GM18519 (cell line): Measurements from ENCODE around the gene CD164L2.

Source experiments
- ATAC-seq: cut with Tn5 transposase; IDR thresholded peaks from one replicate; pipeline ENCODE4 v1.9.1; 2021; ENCODE audit warnings: mild to moderate bottlenecking, moderate library complexity; ENCODE audit not compliant: unreplicated experiment, low FRiP score

CD164L2 gene

DNA sequence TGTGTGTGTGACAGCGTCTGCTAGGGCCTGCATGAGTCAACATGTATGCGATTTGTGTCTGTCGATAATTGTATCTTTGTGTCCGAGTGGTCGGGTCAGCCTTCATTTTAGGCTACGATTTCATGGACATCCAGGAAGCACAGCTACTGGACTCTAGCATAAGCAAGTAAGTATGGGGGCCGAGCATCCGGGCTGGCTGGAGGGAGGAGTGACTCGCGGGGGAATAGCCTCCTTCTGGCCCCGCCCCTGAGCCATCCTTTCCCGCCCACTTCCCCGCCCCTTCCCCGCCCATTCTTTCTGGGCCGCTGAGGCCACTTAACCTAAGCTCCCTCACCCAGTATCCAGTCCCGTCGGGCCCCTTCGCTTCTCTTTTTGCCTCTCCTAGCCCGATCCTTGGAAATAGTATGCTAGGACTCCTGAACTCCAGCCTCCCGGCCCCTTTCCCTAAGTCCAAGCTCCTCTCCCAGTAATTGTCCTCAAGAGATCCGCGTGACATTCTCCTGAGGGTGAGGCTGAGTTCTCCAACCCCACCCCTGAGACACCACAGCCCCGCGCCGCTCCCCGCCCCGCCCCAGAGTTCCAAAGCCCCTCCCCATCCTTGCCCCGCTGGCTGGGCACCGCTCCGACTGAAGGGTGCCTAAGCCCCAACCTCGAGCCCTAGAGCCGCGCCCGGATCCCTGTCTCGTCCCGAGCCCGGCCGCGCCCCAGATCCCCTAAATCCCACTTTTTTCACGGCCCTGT lies 17.6 kb downstream of the CD164L2 start:
- no peak for ATAC-seq

DNA sequence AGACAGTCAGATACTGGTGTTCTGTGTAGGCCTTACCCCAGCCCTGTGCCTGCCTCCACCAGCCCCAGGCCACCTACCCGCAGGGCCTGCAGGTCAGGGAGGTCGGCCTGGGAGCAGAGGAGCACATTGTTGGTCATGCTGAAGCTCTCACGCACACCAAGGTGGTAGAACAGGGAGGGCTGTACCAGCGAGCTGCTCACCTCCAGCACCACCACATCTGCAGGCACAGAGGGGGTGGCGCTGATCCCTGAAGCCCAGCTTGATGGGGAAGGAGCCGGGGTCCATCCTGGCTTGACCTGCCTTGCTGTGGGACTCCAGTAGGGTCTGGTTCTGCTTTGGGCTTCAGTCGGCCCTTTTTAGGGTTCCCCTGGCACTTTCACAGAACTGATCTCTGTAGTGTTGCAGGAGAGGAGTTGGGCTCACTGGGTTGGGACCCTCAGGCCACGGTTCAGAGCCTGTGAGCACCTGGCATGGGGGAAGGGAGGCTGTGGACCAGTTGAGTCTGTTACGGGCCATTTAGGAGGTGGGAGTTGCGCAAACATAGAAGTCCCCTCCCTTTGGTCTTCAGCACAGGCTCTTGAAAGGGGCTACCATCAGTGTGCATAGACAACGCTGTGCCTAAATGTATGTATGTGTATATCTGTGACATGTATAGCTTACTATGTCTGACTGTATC lies 18.3 kb downstream of the CD164L2 start:
- no peak for ATAC-seq

DNA sequence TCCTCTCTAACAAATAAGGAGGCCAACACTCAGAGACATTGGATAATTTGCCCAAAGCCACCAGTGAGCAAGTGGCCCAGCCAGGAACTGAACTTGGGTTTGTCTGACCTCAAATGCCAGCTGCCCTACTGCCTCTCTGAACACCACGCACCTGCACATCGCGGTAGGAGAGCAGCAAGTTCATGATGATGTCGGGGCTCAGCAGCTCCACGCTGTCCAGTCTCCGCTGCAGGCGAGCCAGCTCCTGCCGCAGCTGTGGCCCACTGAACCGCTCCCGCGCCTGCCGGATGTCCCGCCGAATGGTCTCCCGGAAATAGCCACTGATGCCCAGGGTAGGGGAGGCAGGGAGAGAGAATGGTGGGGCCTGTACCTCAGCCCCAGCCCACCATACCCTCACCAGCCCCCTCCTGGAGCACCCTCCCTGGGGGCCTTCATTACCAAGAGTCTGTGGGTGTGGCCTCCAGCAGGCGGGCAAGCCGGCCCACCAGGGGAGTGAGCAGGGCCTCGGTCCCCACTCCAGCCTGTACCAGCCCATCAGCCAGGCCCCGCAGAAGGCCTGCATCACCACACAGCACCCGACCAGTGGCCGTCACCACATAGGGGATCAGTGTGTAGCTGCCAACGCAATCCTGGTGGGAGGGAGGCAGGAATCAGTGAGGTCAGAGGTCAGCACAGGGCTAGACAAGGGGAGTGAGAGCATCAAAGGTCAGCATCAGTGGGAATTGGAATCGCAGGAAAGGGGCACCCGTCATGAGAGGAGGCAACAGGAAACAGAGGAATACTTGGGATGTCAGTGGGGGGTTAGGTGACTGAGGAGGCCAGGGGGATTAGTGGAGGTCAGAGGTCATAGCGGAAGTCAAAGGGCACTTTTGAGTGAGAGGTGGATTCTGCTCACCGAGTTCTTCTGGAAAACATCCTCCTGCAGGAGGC lies 19.1 kb downstream of the CD164L2 start:
- no peak for ATAC-seq

DNA sequence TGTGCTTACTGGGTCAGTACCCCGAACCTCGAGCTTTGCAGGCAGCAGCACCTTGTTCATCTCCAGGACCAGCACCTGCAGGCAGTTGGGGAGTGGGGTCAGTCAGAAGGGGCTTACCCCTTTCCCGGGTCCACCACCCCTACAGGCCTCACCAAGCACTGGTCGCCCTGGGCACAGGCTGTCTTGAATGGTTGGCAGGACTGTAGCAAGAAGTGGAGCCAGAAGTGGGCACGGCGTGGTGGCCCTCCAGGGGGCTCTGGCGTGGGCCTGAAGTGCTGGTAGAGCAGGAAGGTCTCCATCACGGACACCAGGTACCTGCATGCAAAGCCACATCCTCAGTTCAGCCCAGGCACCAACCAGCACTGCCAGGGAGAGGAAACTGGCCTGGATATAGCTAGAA lies 21.6 kb downstream of the CD164L2 start:
- ATAC-seq, result no peak

DNA sequence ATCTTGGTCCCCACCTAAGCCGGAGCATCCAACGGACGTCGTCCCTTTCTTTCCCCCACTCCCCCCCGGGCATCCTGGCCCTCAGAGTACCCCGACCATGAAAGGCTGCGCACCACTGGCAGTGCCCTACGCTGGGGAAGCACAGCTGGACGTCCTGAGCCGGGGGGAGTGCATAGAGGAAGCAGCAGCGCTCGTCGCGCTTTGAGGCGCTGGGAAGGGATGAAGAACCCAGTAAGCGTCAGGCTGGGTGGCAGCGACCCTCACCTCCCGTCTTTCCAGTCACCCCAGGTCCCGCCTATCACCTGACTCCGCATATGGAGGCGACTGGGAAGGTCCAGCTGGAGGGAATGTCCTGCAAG lies 22.1 kb downstream of the CD164L2 start:
- ATAC-seq, result no peak

DNA sequence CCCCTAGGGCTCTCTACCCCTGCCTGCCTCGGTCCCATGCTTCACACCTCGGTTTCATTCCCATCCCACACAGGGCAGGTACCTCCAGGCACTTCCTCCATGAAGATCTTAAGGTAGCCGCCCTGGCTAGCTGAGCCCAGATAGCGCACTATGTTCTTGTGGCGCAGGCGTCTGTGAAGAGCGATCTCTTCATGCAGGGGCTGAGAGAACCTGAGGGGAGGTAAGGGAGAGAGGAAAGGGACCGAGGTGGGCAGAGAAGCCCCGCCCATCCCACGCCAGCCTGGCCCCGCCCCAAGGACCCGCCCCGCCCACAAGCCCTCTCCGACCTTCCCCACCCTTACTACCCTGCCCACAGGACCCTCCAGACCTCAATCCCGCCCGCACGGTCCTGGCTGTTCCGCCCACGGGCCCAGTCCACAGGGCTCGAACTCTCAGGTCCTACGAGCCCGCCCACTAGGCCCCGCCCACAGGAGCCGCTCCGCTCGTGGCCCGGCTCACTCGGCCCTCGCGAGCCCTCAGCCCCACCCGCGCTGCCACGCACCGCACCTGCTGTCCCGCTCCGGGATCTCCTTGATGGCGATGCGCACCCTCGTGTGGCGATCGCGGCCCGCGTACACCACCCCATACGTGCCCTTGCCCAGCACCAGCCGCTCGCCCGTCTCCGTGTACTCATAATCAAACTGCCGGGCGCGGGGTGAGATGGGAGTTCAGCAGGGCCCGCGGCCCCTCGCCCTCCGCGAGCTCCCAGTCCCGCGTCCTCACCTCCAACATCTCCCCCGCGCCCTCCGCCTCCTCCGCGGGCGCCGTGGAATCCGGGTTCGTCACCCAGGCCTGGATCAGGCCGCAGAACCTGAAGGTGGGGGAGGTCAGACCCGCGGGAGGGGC lies 22.7 kb downstream of the CD164L2 start:
- ATAC-seq, result no peak

DNA sequence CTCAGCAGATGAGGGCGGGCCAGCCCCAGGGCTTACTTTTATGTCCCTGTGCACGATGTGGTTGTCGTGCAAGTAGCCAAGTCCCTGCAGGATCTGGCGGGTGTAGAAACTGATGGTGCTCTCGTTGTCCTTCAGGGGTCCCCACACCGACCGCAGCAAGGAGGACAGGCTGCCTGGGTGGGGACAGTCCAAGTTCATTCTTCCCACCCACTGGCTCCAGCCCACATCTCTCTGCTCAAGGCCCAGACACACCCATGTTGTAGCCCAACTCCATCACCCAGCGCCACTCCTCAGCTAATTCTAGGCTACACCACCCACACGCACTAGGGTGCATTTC lies 23.3 kb downstream of the CD164L2 start:
- ATAC-seq, result no peak

DNA sequence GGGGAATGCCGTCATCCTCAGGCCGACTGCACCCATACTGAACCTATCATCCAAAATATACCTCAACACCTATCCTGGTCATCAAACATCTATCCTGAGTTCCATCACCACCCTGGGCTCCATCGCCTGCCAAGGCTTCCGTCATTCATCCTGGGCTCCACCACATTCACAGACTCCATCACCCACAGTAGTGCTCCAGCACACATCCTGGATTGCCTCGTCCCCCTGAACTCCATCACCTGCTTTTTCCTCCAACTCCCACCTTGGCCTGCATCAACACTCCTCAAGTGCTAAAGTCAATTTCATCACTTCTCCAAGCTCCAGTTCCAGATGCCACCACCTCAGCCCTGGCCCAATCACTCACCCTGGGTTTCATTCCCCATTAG lies 24.2 kb downstream of the CD164L2 start:
- no peak for ATAC-seq

DNA sequence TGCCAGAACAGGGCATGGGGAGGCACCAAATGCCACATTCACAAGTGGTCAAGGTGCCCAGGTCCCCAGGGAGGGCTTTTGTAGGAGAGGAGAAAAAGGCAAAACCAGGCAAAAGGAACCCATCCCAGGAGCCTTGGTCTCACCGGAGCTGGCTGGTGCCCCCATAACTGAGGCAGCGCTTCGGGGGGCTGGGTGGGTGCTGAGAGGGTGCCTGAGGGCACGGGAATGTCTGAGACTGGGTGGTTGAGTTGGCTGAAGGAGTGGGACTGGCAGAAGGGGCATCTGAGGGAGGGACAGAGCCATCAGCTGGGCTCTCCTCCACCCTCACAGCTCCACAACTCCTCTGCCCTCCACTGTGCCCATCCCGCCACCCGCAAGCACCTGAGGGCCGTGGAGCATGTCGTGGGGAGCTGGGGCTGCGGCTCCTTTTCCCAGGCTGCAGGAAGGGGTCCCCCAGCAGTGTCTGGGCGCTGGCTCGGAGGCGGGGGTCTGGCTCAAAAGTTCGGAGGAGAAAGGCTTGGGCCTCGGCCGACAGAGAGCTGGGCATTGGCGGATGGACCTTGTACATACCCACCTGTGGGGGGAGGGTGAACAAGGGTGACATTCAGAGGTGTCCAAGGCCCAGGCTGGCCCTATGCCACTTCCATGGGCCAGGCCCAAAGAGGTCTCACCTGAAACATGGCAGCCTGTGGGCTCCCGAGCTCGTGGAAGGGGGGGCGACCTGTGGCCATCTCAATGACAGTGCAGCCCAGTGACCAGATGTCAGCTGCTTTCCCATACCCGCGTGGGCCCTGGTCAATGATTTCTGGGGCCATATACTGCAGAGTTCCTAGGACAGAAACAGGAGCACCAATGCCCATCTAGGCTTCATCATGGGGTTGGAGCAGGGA lies 24.9 kb downstream of the CD164L2 start:
- ATAC-seq, result no peak

DNA sequence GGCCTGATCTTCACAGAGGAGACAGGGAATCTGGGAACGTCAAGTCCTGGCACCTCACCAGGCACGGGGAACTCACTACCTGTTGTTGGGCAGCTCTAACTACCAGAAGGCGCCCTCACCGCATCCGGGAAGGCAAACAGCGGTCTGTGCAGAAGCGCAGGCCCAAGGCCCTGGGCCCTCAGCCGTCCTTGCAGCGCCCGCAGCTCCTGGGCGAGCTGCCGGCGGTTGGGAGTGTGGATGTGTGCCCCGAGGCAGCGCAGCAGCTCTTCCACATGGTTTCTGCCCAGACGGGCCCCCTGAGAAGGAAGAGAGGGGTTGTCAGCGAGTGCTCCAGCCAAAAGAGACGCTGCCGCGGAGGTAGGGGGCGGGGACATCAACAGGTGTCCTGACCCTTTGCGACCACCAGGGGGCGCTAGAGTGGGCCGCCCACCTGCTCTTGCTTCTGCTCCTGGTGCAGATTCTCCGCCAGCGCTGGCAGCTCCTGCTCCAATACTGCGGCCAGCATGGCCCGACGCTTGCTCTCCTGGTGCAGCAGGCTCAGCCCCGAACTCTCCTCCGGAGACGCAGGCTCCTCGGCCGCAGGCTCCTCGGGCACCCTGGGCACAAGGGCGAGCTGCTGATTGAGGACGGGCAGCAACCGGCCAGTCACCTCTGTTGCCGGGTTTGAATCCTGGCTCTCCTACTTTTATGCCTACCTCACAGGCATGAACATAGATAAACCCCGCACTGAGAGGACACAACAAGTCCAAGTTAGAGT lies 25.7 kb downstream of the CD164L2 start:
- ATAC-seq, result no peak

DNA sequence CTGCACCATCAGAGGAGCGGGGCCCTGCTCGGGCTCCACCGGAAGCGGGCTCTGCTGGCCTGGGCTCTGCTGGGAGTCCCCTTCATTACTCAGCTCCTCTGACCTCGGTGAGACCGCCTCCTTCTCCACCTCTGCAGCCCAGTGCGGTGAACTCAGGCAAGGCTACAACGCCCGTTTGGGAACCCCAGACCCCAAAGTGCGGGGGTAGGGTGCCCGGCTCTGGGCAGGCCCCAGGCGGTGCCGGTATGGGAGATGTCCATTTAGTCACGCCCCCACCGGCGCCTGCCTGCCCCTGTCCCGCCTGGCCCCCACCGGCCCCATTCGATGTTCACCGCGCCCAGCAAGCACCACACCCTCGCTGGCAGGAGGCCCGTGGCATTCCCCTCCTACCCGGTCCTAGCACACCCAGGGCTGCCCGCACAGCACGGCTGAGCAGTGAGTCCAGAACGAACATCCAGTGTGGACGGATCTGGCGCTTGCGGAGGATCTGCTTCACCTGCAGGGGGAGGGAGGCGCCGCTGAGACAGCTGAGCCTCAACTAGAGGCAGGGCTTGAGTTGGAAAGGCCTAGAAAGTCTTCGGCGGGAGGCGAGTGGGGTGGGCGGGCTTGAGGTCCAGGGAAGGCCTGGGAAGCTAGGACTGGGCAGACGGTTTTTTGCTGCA lies 26.4 kb downstream of the CD164L2 start:
- ATAC-seq, result no peak

DNA sequence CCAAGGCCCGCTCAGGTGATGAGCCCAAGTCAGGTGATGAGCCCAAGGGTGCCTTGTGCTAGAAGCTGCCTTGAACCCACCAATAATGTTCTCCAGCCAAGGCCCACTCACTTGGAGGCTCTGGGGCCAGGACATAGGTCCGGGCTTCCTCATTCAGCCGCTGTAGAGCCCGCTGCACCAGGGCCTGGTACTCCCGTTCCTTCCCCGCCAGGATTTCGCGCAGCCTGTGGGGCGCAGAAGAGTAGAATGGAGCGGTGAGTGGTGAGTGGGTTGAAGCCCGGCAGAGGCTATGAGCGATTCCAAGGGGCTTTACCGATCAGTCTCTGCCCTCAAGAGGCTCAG lies 26.9 kb downstream of the CD164L2 start:
- ATAC-seq, result no peak

DNA sequence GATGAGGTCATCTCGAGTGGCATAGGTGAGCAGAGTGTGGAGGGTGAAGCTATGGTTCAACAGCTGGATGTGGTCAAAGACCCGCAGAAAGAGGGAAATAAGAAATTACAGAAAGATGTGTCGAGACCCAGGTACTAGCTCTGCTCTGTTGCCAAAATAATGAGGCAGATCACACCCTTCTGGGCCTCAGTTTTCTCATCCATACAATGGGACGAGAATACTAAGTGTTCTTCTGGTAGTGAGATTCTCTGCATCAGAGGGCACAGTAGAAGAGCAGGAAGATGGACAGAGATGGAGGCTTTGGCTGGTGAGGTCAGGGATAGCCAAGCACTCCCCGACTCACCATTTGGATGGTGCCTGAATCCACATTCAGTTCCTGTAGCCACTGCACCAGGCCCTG lies 27.4 kb downstream of the CD164L2 start:
- no peak for ATAC-seq

DNA sequence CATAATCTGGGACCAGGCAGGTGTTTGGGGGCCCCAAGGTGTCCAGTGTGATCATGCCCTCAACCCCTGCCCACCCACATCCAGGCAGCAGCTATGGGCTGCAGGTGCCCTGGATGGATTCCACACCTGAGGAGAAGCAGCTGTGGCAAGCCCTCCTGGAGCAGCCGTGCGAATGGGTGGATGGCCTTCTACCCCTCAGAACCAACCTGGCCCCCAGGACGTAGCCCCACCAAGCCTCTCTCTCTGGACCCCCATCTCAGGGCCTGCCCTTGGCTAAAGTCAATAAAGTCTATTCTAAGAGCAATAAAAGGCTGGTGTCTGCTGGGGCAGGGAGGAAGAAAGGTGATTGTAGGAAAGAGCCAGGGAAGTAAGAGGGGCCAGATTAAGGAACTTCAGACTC lies 29.5 kb downstream of the CD164L2 start:
- ATAC-seq, result no peak

DNA sequence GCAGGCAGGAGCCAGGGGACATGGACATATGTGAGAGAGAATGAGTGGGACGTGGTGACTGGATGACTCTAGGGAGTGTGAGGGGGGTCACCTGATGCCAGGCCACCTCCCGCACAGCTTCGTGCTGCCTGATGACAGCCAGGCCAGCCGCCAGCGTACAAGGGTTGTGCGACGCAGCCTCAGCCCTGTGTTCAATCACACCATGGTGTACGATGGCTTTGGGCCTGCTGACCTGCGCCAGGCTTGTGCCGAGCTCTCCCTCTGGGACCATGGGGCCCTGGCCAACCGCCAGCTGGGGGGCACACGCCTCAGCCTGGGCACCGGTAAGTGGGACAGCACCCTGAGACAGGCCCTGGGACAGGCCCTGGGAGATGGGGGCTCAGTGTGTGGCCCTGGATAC lies 30.0 kb downstream of the CD164L2 start:
- ATAC-seq, result no peak

DNA sequence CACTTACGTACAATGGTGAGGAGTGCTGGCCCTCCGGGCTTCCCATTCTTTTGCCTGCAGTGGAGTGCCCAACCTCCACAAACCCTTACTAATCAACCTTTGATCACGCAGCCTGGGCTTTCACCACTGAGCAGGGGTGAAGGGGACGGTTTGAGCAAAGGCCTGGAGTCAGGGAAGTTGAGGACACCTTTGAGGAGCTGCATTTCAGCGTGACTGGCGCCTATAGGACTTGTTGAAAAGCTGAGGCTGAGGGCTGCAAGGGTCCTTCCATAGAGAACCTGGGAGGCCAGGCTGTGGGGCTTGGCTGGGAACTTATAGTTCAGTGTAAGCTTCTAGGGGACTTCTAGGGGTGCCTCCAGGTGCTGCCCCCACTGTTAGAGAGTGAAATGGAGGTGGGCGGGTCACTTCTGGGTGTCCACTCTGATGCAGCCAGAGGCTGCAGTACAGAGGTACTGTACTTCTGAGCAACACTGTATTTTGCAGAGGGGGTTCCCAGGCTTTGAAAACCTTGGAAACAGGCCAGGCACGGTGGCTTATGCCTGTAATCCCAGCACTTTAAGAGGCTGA lies 31.5 kb downstream of the CD164L2 start:
- ATAC-seq, result no peak

DNA sequence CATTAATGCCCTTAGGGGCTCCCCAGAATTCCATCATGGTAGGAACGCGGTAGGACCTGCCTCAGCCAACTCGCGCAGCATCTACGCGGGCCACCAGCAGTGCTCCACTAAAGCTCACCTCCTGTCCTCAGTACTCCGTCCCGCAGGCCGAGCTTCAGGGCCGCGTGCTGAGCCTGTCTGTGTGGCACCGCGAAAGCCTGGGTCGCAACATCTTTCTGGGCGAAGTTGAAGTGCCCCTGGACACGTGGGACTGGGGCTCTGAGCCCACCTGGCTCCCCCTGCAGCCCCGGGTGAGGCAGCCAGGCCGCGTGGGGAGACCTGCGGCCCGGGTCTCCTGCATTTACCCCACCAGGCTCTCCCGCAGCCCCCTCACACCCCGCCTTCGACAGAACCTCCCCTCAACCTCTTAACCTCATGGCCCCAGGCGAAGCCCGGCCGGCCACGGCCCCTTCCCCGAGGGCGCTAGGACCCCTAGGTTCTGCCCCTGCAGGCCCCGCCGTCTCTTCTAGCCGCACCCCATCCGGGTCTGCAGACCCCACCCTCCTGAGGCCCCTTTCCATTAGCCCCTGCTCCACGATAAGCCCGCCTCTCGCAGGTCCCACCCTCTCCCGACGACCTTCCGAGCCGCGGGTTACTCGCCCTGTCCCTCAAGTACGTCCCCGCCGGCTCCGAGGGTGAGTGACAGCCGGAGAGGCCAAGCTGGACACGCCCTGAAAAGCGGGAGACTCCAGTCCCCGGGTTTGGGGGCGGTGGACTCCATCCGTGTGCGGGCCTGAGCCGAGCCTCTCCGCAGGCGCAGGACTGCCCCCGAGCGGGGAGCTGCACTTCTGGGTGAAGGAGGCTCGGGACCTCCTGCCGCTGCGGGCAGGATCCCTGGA lies 32.2 kb downstream of the CD164L2 start:
- ATAC-seq, result no peak
